H9 (cell line): ENCODE measurements around the gene FCGR3A. TPM values are rescaled to one million over a fixed set of nuclear protein-coding genes. Genes with fewer than 3 reads are reported as not detected.
"Not testable (repeated sequence)": the region's sequence is repeated elsewhere in the genome, so short reads cannot be mapped to it uniquely, and the experiment has no call there.

Source experiments
- DNase-seq: peaks from one replicate; pipeline ENCODE4 v3.0.0-alpha.2; 2017
- H2AFZ ChIP-seq: one replicate; pipeline ENCODE4 v1.6.1; 2013; ENCODE audit warnings: mild to moderate bottlenecking, low read length, control low read depth, moderate library complexity
- H2AK5ac ChIP-seq: 2 replicates; pipeline ENCODE4 v1.6.1; 2013; ENCODE audit warnings: low read length, control low read depth, mixed read lengths; ENCODE audit not compliant: insufficient read length
- H2BK120ac ChIP-seq: one replicate; pipeline ENCODE4 v1.6.1; 2013; ENCODE audit warnings: low read depth, mild to moderate bottlenecking, low read length, control low read depth, inconsistent platforms; ENCODE audit not compliant: poor library complexity, severe bottlenecking
- H2BK12ac ChIP-seq: 2 replicates; pipeline ENCODE4 v1.6.1; 2013; ENCODE audit warnings: low read length, control low read depth, mixed read lengths, low read depth; ENCODE audit not compliant: insufficient read length
- H2BK15ac ChIP-seq: 2 replicates; pipeline ENCODE4 v1.6.1; 2013; ENCODE audit warnings: low read depth, low read length, control low read depth
- H2BK20ac ChIP-seq: one replicate; pipeline ENCODE4 v1.6.1; 2013; ENCODE audit warnings: low read depth, mild to moderate bottlenecking, low read length, control low read depth, inconsistent platforms; ENCODE audit not compliant: poor library complexity, severe bottlenecking
- H2BK5ac ChIP-seq: 2 replicates; pipeline ENCODE4 v1.6.1; 2013; ENCODE audit warnings: low read length, control low read depth, mixed read lengths; ENCODE audit not compliant: insufficient read length
- H3K14ac ChIP-seq: 2 replicates; pipeline ENCODE4 v1.6.1; 2013; ENCODE audit warnings: low read length, control low read depth; ENCODE audit not compliant: insufficient read depth
- H3K18ac ChIP-seq: 2 replicates; pipeline ENCODE4 v1.6.1; 2013; ENCODE audit warnings: low read depth, mild to moderate bottlenecking, mixed read lengths, low read length, control low read depth; ENCODE audit not compliant: insufficient read length
- H3K23ac ChIP-seq: 2 replicates; pipeline ENCODE4 v1.6.1; 2013; ENCODE audit warnings: low read length, control low read depth, mixed read lengths, low read depth; ENCODE audit not compliant: insufficient read length
- H3K23me2 ChIP-seq: 2 replicates; pipeline ENCODE4 v1.6.1; 2013; ENCODE audit warnings: low read depth, mild to moderate bottlenecking, mixed read lengths, low read length, control low read depth; ENCODE audit not compliant: insufficient read length, poor library complexity, severe bottlenecking
- H3K27ac ChIP-seq: 2 replicates; pipeline ENCODE4 v1.5.1; 2013; ENCODE audit warnings: low read length, control low read depth, mixed read lengths, low read depth; ENCODE audit not compliant: insufficient read length
- H3K27me3 ChIP-seq: 2 replicates; pipeline ENCODE4 v1.6.1; 2013; ENCODE audit warnings: low read length, control low read depth, inconsistent platforms; ENCODE audit not compliant: insufficient read depth
- H3K4ac ChIP-seq: 2 replicates; pipeline ENCODE4 v1.6.1; 2013; ENCODE audit warnings: low read depth, mild to moderate bottlenecking, control low read depth, inconsistent platforms, low read length, moderate library complexity
- H3K4me1 ChIP-seq: 2 replicates; pipeline ENCODE4 v1.6.1; 2013; ENCODE audit warnings: low read length, control low read depth, inconsistent platforms; ENCODE audit not compliant: insufficient read depth
- H3K4me2 ChIP-seq: 2 replicates; pipeline ENCODE4 v1.6.1; 2013; ENCODE audit warnings: low read length, control low read depth, mixed read lengths; ENCODE audit not compliant: insufficient read length, insufficient read depth
- H3K56ac ChIP-seq: 2 replicates; pipeline ENCODE4 v1.6.1; 2013; ENCODE audit warnings: low read depth, mild to moderate bottlenecking, mixed read lengths, low read length, control low read depth; ENCODE audit not compliant: insufficient read length
- H3K79me1 ChIP-seq: 2 replicates; pipeline ENCODE4 v1.6.1; 2013; ENCODE audit warnings: low read depth, mild to moderate bottlenecking, moderate library complexity, low read length, control low read depth, inconsistent platforms; ENCODE audit not compliant: insufficient read depth, poor library complexity, severe bottlenecking
- H3K79me2 ChIP-seq: 2 replicates; pipeline ENCODE4 v1.6.1; 2013; ENCODE audit warnings: low read length, control low read depth, inconsistent platforms; ENCODE audit not compliant: insufficient read depth
- H3K9ac ChIP-seq: 2 replicates; pipeline ENCODE4 v1.6.1; 2013; ENCODE audit warnings: low read length, control low read depth, mixed read lengths; ENCODE audit not compliant: insufficient read length; ENCODE audit errors: extremely low read depth
- H3K9me3 ChIP-seq: one replicate; pipeline ENCODE4 v1.6.1; 2013; ENCODE audit warnings: low read depth, low read length, inconsistent platforms; ENCODE audit not compliant: control insufficient read depth
- H3T11ph ChIP-seq: one replicate; pipeline ENCODE4 v1.6.1; 2013; ENCODE audit warnings: mild to moderate bottlenecking, low read length, control low read depth, inconsistent platforms
- H4K20me1 ChIP-seq: one replicate; pipeline ENCODE4 v1.6.1; 2013; ENCODE audit not compliant: control insufficient read depth, insufficient read length, insufficient read depth
- H4K5ac ChIP-seq: 2 replicates; pipeline ENCODE4 v1.6.1; 2013; ENCODE audit warnings: low read depth, mild to moderate bottlenecking, mixed read lengths, low read length, control low read depth; ENCODE audit not compliant: insufficient read length
- H4K8ac ChIP-seq: replicated peaks from 2 replicates; pipeline ENCODE4 v1.6.1; 2013; ENCODE audit warnings: low read length, control low read depth, mixed read lengths, low read depth; ENCODE audit not compliant: insufficient read length
- H4K91ac ChIP-seq: 2 replicates; pipeline ENCODE4 v1.6.1; 2013; ENCODE audit warnings: low read depth, mild to moderate bottlenecking, moderate library complexity, mixed read lengths, low read length, control low read depth; ENCODE audit not compliant: insufficient read length
- H3K27ac Mint-ChIP-seq, 3 experiments: 2 replicates in 2 of 3; 3 replicates in 1 of 3; pipeline ENCODE4 v1.8.0; 2020 to 2021; ENCODE audit warnings: mixed read lengths in 3 of 3, mild to moderate bottlenecking in 1 of 3, moderate library complexity in 1 of 3
- H3K27me3 Mint-ChIP-seq: 2 replicates; pipeline ENCODE4 v1.8.0; 2021; ENCODE audit warnings: low read depth, mild to moderate bottlenecking, moderate library complexity, mixed read lengths
- H3K36me3 Mint-ChIP-seq, 3 experiments: 2 replicates in 2 of 3; 3 replicates in 1 of 3; pipeline ENCODE4 v1.8.0; 2020 to 2021; ENCODE audit warnings: low read depth in 3 of 3, mixed read lengths in 3 of 3; ENCODE audit not compliant: insufficient read depth in 1 of 3
- H3K4me1 Mint-ChIP-seq, 2 experiments: 2 replicates each; pipeline ENCODE4 v1.8.0; 2020; ENCODE audit warnings: mixed read lengths in 2 of 2
- H3K4me3 Mint-ChIP-seq, 2 experiments: 2 replicates in 1 of 2; 3 replicates in 1 of 2; pipeline ENCODE4 v1.8.0; 2020 to 2021; ENCODE audit warnings: mild to moderate bottlenecking in 2 of 2, mixed read lengths in 2 of 2, moderate library complexity in 1 of 2
- H3K9me3 Mint-ChIP-seq, 2 experiments: 2 replicates in 1 of 2; 3 replicates in 1 of 2; pipeline ENCODE4 v1.8.0; 2020; ENCODE audit warnings: mild to moderate bottlenecking in 2 of 2, mixed read lengths in 2 of 2, moderate library complexity in 1 of 2
- WGBS: extraction: QIAGEN DNeasy Blood & Tissue Kit; methylation state at CpG from one replicate; pipeline ENCODE4 v1.1.7; 2013; ENCODE audit warnings: missing lambda C conversion rate, low lambda C conversion rate, mixed read lengths; ENCODE audit not compliant: insufficient read length; ENCODE audit errors: extremely low coverage; 5-methylcytosine and 5-hydroxymethylcytosine counted together
- total RNA-seq: library from RNA; stranded (reverse); gene quantifications from 2 replicates; pipeline ENCODE4 v1.2.1, GENCODE V29; 2021

FCGR3A gene
- total RNA-seq, 1 experiment from 2014 or later: not detected

DNA sequence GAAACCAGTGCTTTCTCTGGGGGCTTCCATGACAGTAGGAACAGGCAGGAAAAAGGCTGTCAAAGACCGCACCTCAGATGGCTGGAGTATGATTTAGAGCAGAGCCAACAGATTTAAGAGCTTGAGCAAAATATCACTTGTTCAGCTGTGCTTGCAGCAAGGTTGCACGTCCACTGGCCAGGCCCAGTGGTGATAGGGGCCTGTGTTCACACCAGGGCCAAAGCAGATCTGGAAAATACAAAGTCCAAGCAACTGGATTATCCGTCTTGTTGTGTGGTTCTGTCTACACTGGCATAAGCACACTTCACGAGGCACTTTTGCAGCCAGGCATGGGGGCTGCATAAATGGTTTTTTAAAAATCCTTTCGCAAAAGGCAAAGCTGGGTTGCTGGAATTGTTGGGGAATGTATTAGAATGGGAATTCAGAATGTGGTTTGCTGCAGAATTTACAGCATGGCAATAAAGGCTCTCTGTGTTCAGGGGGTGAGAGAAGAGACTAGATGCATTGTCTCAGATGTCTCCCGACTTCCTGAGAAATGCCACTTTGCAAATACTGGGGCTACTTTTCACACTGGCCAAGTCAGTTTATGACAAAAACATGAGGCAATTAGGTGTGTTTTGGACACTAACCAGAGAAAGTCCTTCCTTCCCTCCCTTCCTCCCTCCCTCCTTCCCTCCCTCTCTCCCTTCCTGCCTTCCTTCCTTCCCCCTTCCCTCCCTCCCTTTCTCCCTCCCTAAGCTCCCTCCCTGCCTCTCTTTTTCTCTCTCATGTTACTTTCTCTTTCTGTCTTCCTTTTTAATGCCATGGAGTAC lies 36.8 kb downstream of the FCGR3A start:
- not testable (repeated sequence) for H3K27me3 ChIP-seq, H3K14ac ChIP-seq, H3K4me2 ChIP-seq, H3K27me3 Mint-ChIP-seq, DNase-seq, H2BK120ac ChIP-seq, H3K9me3 ChIP-seq, H3K23me2 ChIP-seq, H3K23ac ChIP-seq, H4K8ac ChIP-seq, H4K5ac ChIP-seq, H3T11ph ChIP-seq, H2BK20ac ChIP-seq, H2BK15ac ChIP-seq, H4K91ac ChIP-seq, H3K27ac ChIP-seq, H3K9me3 Mint-ChIP-seq, H3K4me3 Mint-ChIP-seq, H3K56ac ChIP-seq, H3K79me1 ChIP-seq, H4K20me1 ChIP-seq, H2AK5ac ChIP-seq, H3K18ac ChIP-seq, H3K4me1 ChIP-seq, H2BK5ac ChIP-seq, H3K79me2 ChIP-seq, H3K36me3 Mint-ChIP-seq, H2BK12ac ChIP-seq, H3K27ac Mint-ChIP-seq, H3K9ac ChIP-seq, H3K4ac ChIP-seq, H2AFZ ChIP-seq
- peaks cover 2 to 13% of the 10 kb centered on the region in 2 experiments; a peak in 3 of 4 replicates for H3K4me1 Mint-ChIP-seq
- no CpG with 5 or more reads among the region's 6 CpGs for WGBS
